GM12891 (cell line): ENCODE measurements around the gene PROM1.

Source experiments
- POLR2A ChIP-seq: IDR thresholded peaks from 2 replicates; pipeline ENCODE4 v1.6.1; 2011; ENCODE audit warnings: low read depth, low read length, control low read depth
- POLR2AphosphoS5 ChIP-seq: IDR thresholded peaks from 2 replicates; pipeline ENCODE4 v1.6.1; 2011; ENCODE audit warnings: low read depth, low read length, control low read depth
- TAF1 ChIP-seq: IDR thresholded peaks from 2 replicates; pipeline ENCODE4 v1.6.1; 2011; ENCODE audit warnings: low read depth, low read length, control low read depth

GRCh38 chr4:15926486-15926885 lies 157.3 kb downstream of the PROM1 start:
- TF ChIP-seq TAF1, result no peak
- no peak for TF ChIP-seq POLR2A
- no peak for TF ChIP-seq POLR2AphosphoS5
